GM18507 (cell line): ENCODE measurements around the gene CAMKK2.
A peak's percentile ranks its signal among the peaks of the same experiment; 100 is the strongest.

Source experiments
- DNase-seq: peaks from one replicate; pipeline ENCODE4 v3.0.0; 2011; ENCODE audit warnings: low read depth; ENCODE audit not compliant: insufficient read length; ENCODE audit errors: extremely low spot score
- FAIRE-seq: peaks from 2 replicates; lab custom pipeline; 2011; peaks lifted over from hg19 to GRCh38; lab: Jason Lieb, UNC

Gene CAMKK2

GRCh38 chr12:121255433-121255832, 41.1 kb downstream of the CAMKK2 start:
- FAIRE-seq: no peak
- DNase-seq: no peak

GRCh38 chr12:121253638-121254335, 42.7 kb downstream of the CAMKK2 start:
- DNase-seq (peak; percentile 33), FAIRE-seq (peak; percentile 98)

DNA sequence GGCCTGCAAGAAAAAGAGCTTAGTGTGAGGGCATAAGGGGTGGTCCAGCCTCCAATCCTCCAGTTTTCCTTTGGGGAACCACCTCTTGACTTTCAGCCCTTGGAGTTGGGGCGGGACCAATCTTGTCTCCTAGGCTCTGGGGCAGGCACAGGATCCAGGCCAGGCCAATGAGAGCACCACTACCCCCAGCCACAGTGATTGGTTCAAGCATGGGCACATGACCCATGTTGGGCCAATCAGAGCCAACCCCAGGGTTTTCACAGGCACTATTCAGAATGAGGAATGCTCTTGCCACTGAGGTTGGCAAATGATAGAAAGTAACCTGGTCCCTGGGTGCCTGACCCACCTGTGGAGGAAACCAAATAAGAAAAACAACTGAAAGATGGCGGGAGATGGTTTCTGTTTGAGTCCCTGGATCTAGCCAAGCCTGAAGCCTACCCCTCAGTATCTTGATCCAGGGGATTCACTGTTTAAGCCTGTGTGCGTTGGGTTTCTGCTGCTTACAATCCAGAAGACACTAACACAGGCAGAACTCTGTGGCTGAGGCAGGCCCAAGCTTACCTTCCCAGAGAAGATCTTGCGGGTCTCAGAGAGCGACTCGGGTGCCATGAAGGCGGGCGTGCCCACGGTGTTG, 43.7 kb downstream of the CAMKK2 start:
- peak; percentile 35 for FAIRE-seq
- DNase-seq: no peak

GRCh38 chr12:121251838-121252237, 44.7 kb downstream of the CAMKK2 start:
- no peak for DNase-seq
- no peak for FAIRE-seq

DNA sequence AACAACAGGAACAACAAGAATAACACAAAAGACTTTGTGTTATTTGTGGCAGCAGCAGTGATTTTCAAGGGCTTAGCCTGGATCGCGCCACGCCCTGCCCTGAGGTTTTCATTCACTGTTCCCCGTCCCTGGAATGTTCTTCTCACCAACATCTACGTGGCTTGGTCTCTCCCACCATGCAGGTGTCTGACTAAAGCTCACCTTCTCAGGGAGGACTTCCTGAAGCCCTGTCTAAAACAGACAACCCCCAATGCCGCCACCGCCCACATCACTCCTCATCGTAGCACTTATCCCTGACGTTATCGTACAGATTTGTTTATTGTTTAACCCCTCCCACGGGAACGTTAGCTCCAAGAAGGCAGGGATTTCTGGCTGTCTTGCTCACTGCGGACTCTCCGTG, 46.1 kb downstream of the CAMKK2 start:
- DNase-seq (no peak), FAIRE-seq (no peak)

GRCh38 chr12:121248622-121249021, 47.9 kb downstream of the CAMKK2 start:
- FAIRE-seq: peak; percentile 98

DNA sequence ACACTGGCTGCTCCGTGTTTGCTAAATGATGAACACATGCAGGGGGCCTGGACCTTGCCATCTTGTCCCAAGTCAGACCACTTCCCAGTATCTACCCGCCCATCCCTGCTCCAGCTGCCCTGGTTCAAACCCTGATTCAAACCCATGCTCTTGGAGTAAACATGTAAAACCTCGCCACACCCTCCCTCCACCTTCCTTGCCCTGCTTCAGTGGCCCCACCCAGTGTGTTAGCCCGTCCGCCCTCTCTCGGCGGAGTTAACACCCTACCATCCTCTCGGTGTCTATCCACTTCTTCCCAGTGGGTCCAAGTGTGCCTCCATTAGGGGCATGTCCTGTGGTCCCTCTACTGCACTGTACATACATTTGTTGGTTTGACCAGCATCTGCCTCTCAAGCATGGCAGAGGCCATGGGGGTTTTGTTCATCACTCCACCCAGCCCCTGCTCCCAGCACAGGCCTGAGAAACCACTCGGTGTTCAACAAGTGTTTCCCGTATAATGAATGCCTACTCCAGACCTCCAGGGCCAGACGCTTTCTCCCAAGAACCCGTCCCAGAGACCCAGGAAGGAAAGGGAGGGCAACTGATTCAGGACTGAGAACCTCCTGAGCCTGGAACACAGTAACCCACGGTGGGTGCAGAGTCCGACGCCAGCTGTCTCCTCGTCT, 49.5 kb downstream of the CAMKK2 start:
- FAIRE-seq (no peak), DNase-seq (no peak)

More at GRCh38 chr12:121248622-121249021, 47.9 kb downstream of the CAMKK2 start:
- peak; percentile 64 for DNase-seq

GRCh38 chr12:121245951-121246350, 50.6 kb downstream of the CAMKK2 start:
- DNase-seq (no peak), FAIRE-seq (no peak)

- DNase-seq: no peak
- no peak for FAIRE-seq
These were observed 51.5 kb downstream of the CAMKK2 start for GRCh38 chr12:121245031-121245430.

DNA sequence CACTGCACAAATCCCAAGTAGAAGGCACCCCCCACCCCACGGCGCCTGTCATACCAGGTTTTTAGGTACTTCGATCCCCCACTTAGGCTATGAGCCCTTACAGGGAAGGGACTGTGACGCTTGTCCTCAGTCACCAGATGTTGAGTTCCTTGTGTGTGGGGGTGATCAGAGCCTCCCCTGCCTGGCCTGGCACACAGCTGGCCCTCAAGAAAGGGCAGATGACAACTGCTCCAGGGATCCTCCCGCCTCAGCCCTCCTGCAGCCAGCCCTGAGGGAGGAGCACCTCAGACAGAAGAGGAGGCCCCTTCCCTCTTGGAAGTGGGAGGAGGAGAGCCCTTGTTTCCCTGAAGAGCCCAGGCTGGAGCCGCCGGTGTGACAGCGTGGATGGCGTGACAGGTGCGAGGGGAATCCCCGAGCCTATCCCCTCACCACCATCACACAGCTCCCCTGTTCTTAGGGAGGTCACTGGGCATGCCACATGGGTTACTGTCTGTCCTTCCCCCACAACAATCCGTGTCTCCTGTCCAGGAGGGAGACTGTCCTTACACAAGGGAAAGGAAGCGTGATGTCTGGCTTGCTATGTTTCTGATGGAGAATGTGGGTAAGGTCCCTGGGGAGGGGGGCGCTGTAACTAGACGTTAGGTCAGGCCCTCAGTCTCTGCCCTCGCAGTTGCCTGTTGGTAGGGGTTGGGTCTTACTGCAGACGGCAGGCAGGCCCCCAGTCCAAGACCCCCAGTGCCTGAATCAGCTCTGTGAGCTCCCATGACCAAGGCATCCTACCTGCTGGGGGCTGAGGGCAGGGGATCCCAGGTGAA, 55.1 kb downstream of the CAMKK2 start:
- DNase-seq (no peak), FAIRE-seq (no peak)

- FAIRE-seq (no peak), DNase-seq (no peak)
These were observed 55.9 kb downstream of the CAMKK2 start for GRCh38 chr12:121240484-121241101.

- no peak for FAIRE-seq
These were observed 56.5 kb downstream of the CAMKK2 start for GRCh38 chr12:121240062-121240420.

DNA sequence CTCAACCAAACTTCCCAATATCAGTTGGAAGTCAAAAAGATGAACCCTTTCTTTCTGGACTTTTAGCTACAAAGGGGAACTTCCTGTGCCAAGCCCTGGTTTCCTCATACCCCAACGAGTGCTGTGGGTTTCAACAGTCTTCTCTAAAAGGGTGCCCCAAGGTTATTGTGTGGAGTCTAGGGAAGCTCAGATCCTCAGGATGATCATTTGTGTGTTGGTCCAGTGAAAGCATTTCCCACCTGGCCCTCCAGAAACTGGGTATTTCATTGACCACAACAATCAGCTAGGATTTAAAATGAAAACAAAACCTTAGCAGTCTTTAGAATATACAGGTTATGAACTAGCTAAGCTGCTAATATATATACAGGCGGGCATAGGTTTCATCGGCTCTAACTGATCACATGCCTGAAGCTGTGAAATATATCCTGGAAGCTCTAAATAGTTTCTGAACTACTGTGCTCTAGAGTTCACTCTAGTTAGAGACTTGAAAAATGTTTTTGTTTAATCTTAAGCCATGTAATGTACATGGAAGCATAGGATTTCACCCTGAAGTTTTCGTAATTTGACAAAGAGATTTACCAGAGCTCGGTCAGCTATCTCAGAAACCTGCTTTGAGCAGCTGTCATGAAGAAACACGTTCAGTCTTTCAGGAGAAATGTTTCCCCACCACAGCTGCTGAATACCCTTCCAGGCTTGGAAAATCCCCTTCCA, 57.0 kb downstream of the CAMKK2 start:
- DNase-seq: no peak
- FAIRE-seq: no peak

More at GRCh38 chr12:121240062-121240420, 56.5 kb downstream of the CAMKK2 start:
- no peak for DNase-seq

DNA sequence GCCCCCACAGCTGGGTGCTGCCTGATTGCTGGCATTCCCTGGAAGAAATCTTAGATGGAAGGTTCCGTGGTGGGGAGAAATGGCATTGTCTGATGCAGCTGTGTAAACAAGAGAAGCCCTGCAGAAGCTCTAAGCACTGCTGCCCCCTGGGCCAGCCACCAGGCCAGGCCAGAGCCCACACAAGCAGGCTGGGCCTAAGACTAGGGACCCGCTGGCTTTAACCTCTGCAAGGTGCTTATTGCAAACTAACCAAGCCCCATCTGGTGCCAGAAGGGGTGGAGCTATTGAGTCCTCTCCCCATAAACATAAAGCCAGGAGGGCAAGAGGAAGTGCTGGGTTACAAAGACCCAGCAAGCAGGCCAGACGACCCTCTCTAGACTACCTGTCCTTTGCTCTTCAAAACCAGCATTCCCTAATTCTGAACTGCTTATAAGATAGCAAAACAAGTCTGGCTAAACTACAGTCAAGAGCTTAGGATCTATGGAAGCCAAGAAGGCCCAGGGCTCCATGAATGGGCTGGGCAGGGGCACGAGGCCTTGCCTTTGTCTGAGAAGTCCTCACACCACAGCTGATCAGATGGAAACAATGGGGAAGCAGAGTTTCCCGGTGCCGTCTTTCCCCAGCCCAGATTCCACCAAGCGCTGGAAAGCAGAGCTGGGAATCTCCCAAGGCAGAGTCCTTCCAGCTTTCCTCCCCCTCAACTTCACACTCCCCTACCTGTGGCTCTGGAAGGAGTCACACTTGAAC, 57.7 kb downstream of the CAMKK2 start:
- FAIRE-seq (no peak), DNase-seq (no peak)

- FAIRE-seq (no peak), DNase-seq (no peak)
These were observed 58.4 kb downstream of the CAMKK2 start for GRCh38 chr12:121238086-121238485.

- no peak for FAIRE-seq
- no peak for DNase-seq
These were observed 59.1 kb downstream of the CAMKK2 start for GRCh38 chr12:121237415-121237814.

- FAIRE-seq (no peak), DNase-seq (no peak)
These were observed 59.7 kb downstream of the CAMKK2 start for GRCh38 chr12:121236776-121237175.

GRCh38 chr12:121233628-121234020, 62.9 kb downstream of the CAMKK2 start:
- DNase-seq (no peak), FAIRE-seq (no peak)
